ENCODE results near the gene PTPN18. TPM values are rescaled to one million over a fixed set of nuclear protein-coding genes. Genes with fewer than 3 reads are reported as not detected.

Gene PTPN18
- total RNA-seq, 1 donor from 2014 or later = 10.4 TPM

GRCh38 chr2:130335226-130335625, 20.6 kb upstream of the PTPN18 start:
- no peak overlapping the region for H3K4me3 Mint-ChIP-seq (ENCODE audit: unreplicated experiment)
- peaks cover 7% of the 10 kb centered on the region for H3K27me3 Mint-ChIP-seq (ENCODE audit: low read depth, unreplicated experiment)
- peaks cover 4% of the 10 kb centered on the region for H3K36me3 ChIP-seq (ENCODE audit: insufficient read depth, low read length)
- no peak for FAIRE-seq
- no peak overlapping the region for H3K27ac Mint-ChIP-seq (ENCODE audit: unreplicated experiment)
- H3K4me2 ChIP-seq (ENCODE audit: low read length) = no peak overlapping the region
- no peak overlapping the region for H3K4me3 ChIP-seq (ENCODE audit: insufficient read depth, low read depth, low read length)
- no peak overlapping the region for H3K27ac ChIP-seq (ENCODE audit: low read depth, low read length)
- no peak for DNase-seq (ENCODE audit: low read depth)
- no peaks in the 10 kb centered on the region for H3K79me2 ChIP-seq (ENCODE audit: insufficient read depth, low read length)
- H3K4me1 ChIP-seq (ENCODE audit: insufficient read depth, low read length) = peaks cover 11% of the 10 kb centered on the region
- H2AFZ ChIP-seq (ENCODE audit: low read depth, low read length) = no peak overlapping the region
- H3K36me3 Mint-ChIP-seq (ENCODE audit: low read depth, unreplicated experiment) = peaks cover 7% of the 10 kb centered on the region
- H3K27me3 ChIP-seq (ENCODE audit: insufficient read depth, low read length) = peaks cover 6% of the 10 kb centered on the region
- H4K20me1 ChIP-seq (ENCODE audit: insufficient read depth, low read length) = no peaks in the 10 kb centered on the region
- peaks cover 3% of the 10 kb centered on the region for H3K9me3 Mint-ChIP-seq (ENCODE audit: unreplicated experiment)
- no peak overlapping the region for H3K9ac ChIP-seq (ENCODE audit: low read length)
- peaks cover 14% of the 10 kb centered on the region for H3K4me1 Mint-ChIP-seq (ENCODE audit: low read depth, unreplicated experiment)
- H3K9me3 ChIP-seq (ENCODE audit: insufficient read depth, low read depth, low read length) = no peaks in the 10 kb centered on the region
- TF ChIP-seq CTCF (IDR thresholded peaks at IDR 0.05; ENCODE audit: insufficient read depth, low read depth, low read length) (no peak), EZH2 (IDR thresholded peaks at IDR 0.05; ENCODE audit: insufficient read depth, low read length) (no peak)

GRCh38 chr2:130336150-130336876, 19.5 kb upstream of the PTPN18 start:
- Histone ChIP-seq H3K4me3 (ENCODE audit: insufficient read depth, low read depth, low read length) (no peak overlapping the region), H3K79me2 (ENCODE audit: insufficient read depth, low read length) (no peaks in the 10 kb centered on the region), H3K9me3 (ENCODE audit: insufficient read depth, low read depth, low read length) (no peaks in the 10 kb centered on the region), H3K4me1 (ENCODE audit: insufficient read depth, low read length) (peaks cover 11% of the 10 kb centered on the region), H2AFZ (ENCODE audit: low read depth, low read length) (no peak overlapping the region), H4K20me1 (ENCODE audit: insufficient read depth, low read length) (no peaks in the 10 kb centered on the region), H3K4me2 (ENCODE audit: low read length) (peak overlapping the region; percentile 86), H3K9ac (ENCODE audit: low read length) (no peak overlapping the region), H3K36me3 (ENCODE audit: insufficient read depth, low read length) (peaks cover 4% of the 10 kb centered on the region), H3K27me3 (ENCODE audit: insufficient read depth, low read length) (peaks cover 2% of the 10 kb centered on the region), H3K27ac (ENCODE audit: low read depth, low read length) (no peak overlapping the region)
- H3K27ac Mint-ChIP-seq (ENCODE audit: unreplicated experiment) = peak overlapping the region; percentile 14
- peaks cover 17% of the 10 kb centered on the region for H3K4me1 Mint-ChIP-seq (ENCODE audit: low read depth, unreplicated experiment)
- H3K9me3 Mint-ChIP-seq (ENCODE audit: unreplicated experiment) = peaks cover 6% of the 10 kb centered on the region
- H3K27me3 Mint-ChIP-seq (ENCODE audit: low read depth, unreplicated experiment) = peaks cover 3% of the 10 kb centered on the region
- TF ChIP-seq CTCF (IDR thresholded peaks at IDR 0.05; ENCODE audit: insufficient read depth, low read depth, low read length) (no peak), EZH2 (IDR thresholded peaks at IDR 0.05; ENCODE audit: insufficient read depth, low read length) (no peak)
- H3K36me3 Mint-ChIP-seq (ENCODE audit: low read depth, unreplicated experiment) = peaks cover 7% of the 10 kb centered on the region
- no peak for FAIRE-seq
- no peak for DNase-seq (ENCODE audit: low read depth)
- H3K4me3 Mint-ChIP-seq (ENCODE audit: unreplicated experiment) = no peak overlapping the region

All from astrocyte (in vitro differentiated cells and primary cell).